Measurements from ENCODE around the gene GALNS. TPM values are rescaled to one million over a fixed set of nuclear protein-coding genes. Genes with fewer than 3 reads are reported as not detected.

GALNS gene
- total and polyA plus RNA-seq, 2 of the 13 experiments (the other 11 are each of a cell fraction or from before 2014, with no cell fraction given): 9.2 to 9.8 TPM

- TF ChIP-seq ZFP36L2 (CRISPR knock-in tag; IDR thresholded peaks at IDR 0.05) (no peak), SMC3 (IDR thresholded peaks at IDR 0.05; ENCODE audit: low read length) (no peak), NR3C1 (CRISPR knock-in tag; IDR thresholded peaks at IDR 0.05) (peak; percentile 67; the same call in 1 of the 2 replicates), ZNF766 (CRISPR knock-in tag; IDR thresholded peaks at IDR 0.05; ENCODE audit: borderline replicate concordance) (0 out of 2 replicates have a peak, but pooled peaks have one; percentile 58), SOX6 (IDR thresholded peaks at IDR 0.05) (no peak), SOX6 (CRISPR knock-in tag; IDR thresholded peaks at IDR 0.05) (peak; percentile 49), HBP1 (CRISPR knock-in tag; IDR thresholded peaks at IDR 0.05; ENCODE audit: low read depth) (0 out of 2 replicates have a peak, but pooled peaks have one; percentile 9), CHD4 (IDR thresholded peaks at IDR 0.05; ENCODE audit: borderline replicate concordance, low read length) (0 out of 2 replicates have a peak, but pooled peaks have one; percentile 41), ZBED4 (CRISPR knock-in tag; IDR thresholded peaks at IDR 0.05; ENCODE audit: borderline replicate concordance) (peak; percentile 57; the same call in 1 of the 2 replicates), ATF1 (CRISPR knock-in tag; IDR thresholded peaks at IDR 0.05) (no peak), KLF9 (CRISPR knock-in tag; IDR thresholded peaks at IDR 0.05; ENCODE audit: low read depth) (no peak), SIX1 (CRISPR knock-in tag; IDR thresholded peaks at IDR 0.05; ENCODE audit: borderline replicate concordance) (no peak), CERS6 (CRISPR knock-in tag; IDR thresholded peaks at IDR 0.05) (no peak), ZNF609 (CRISPR knock-in tag; IDR thresholded peaks at IDR 0.05; ENCODE audit: borderline replicate concordance) (peak; percentile 71), SMYD3 (CRISPR knock-in tag; IDR thresholded peaks at IDR 0.05) (peak; percentile 79; the same call in 1 of the 2 replicates), ZNF816 (CRISPR knock-in tag; IDR thresholded peaks at IDR 0.05; ENCODE audit: borderline replicate concordance) (peak; percentile 84; the same call in 1 of the 2 replicates), ZNF260 (CRISPR knock-in tag; IDR thresholded peaks at IDR 0.05; ENCODE audit: borderline replicate concordance, low read depth) (0 out of 2 replicates have a peak, but pooled peaks have one; percentile 47), ZBTB7A (CRISPR knock-in tag; IDR thresholded peaks at IDR 0.05) (peak; percentile 83; the same call in 1 of the 2 replicates)
Observed at GRCh38 chr16:88811769-88812512, 44.8 kb downstream of the GALNS start, which contains the start of gene APRT (continued).
